Tibial nerve (tissue), 4 donors: Measurements from ENCODE around the gene INSIG1.

Source experiments
- CTCF ChIP-seq, 5 experiments: fragments of 200-600 bp in 3 of 5; fragments of 450-650 bp in 2 of 5; sonication (generic) in 3 of 5; IDR thresholded peaks; one replicate each; pipeline ENCODE4 v1.5.1; 2016 to 2019; ENCODE audit warnings: antibody characterized with exemption in 5 of 5, mild to moderate bottlenecking in 3 of 5, moderate library complexity in 2 of 5
- EP300 ChIP-seq, 2 donors: sonication (generic); formaldehyde crosslinking; IDR thresholded peaks; one replicate each; pipeline ENCODE4 v1.6.1; 2017; ENCODE audit warnings: antibody characterized with exemption in 2 of 2, mild to moderate bottlenecking in 1 of 2
- POLR2A ChIP-seq, 2 donors: fragments of 450-650 bp; IDR thresholded peaks; one replicate each; pipeline ENCODE4 v1.6.1; 2017; ENCODE audit warnings: antibody characterized with exemption in 2 of 2, mild to moderate bottlenecking in 2 of 2, moderate library complexity in 2 of 2

- TF ChIP-seq CTCF (IDR thresholded peaks at IDR 0.05) (no peak), EP300 (IDR thresholded peaks at IDR 0.05) (no peak), POLR2A (IDR thresholded peaks at IDR 0.05) (no peak)
Measured at GRCh38 chr7:155333346-155334234, 35.9 kb downstream of the INSIG1 start.
